Activated CD4-positive, CD25-positive, alpha-beta regulatory T cell treated with anti-CD3 and anti-CD28 coated beads, Interleukin-2, amount 50 U/mL, for 24 hours (primary cell): ENCODE measurements around the gene GLRX3.
"Not testable (repeated sequence)": the region's sequence is repeated elsewhere in the genome, so short reads cannot be mapped to it uniquely, and the experiment has no call there.

ENCODE experiments used
- ATAC-seq, 2 donors: fragments of 150-1000 bp; cut with Tn5 transposase; one replicate each; pipeline ENCODE4 v1.10.0; 2021; ENCODE audit warnings: mild to moderate bottlenecking in 1 of 2, moderate library complexity in 1 of 2

Gene GLRX3

GRCh38 chr10:130189608-130190054 lies 53.4 kb downstream of the GLRX3 start:
- ATAC-seq, result no peak

- ATAC-seq, result peak; percentile 85 to 90
Measured at GRCh38 chr10:130190055-130190736, 54.0 kb downstream of the GLRX3 start.

- no peak for ATAC-seq
Measured at GRCh38 chr10:130190737-130191115, 54.5 kb downstream of the GLRX3 start.

GRCh38 chr10:130191380-130191779 lies 55.2 kb downstream of the GLRX3 start:
- ATAC-seq, result no peak

- ATAC-seq, result no peak
Measured at GRCh38 chr10:130192276-130192848, 56.2 kb downstream of the GLRX3 start.

- ATAC-seq, result no peak
Measured at GRCh38 chr10:130193033-130193432, 56.8 kb downstream of the GLRX3 start.

GRCh38 chr10:130193493-130194193 lies 57.5 kb downstream of the GLRX3 start:
- no peak for ATAC-seq

GRCh38 chr10:130194194-130194990 lies 58.2 kb downstream of the GLRX3 start:
- ATAC-seq, result no peak

- ATAC-seq, result no peak
Measured at GRCh38 chr10:130194991-130195645, 58.9 kb downstream of the GLRX3 start.

GRCh38 chr10:130195746-130196294 lies 59.6 kb downstream of the GLRX3 start:
- ATAC-seq, result no peak

GRCh38 chr10:130196511-130197487 lies 60.6 kb downstream of the GLRX3 start:
- no peak for ATAC-seq

- no peak for ATAC-seq
Measured at GRCh38 chr10:130198651-130199050, 62.5 kb downstream of the GLRX3 start.

- no peak for ATAC-seq
Measured at GRCh38 chr10:130200179-130201042, 64.2 kb downstream of the GLRX3 start.

- ATAC-seq, result no peak
Measured at GRCh38 chr10:130201043-130201380, 64.8 kb downstream of the GLRX3 start.

- ATAC-seq, result not testable (repeated sequence)
Measured at GRCh38 chr10:130202150-130202549, 66.0 kb downstream of the GLRX3 start.

GRCh38 chr10:130202984-130203621 lies 66.9 kb downstream of the GLRX3 start:
- no peak for ATAC-seq

- ATAC-seq, result no peak
Measured at GRCh38 chr10:130203626-130204025, 67.4 kb downstream of the GLRX3 start.

GRCh38 chr10:130206216-130206737 lies 70.1 kb downstream of the GLRX3 start:
- ATAC-seq, result no peak

- no peak for ATAC-seq
Measured at GRCh38 chr10:130207205-130207604, 71.0 kb downstream of the GLRX3 start.
